NK-92 (cell line): Measurements from ENCODE around the gene PTPRA.
"Not testable (repeated sequence)": the region's sequence is repeated elsewhere in the genome, so short reads cannot be mapped to it uniquely, and the experiment has no call there.

ENCODE experiments used
- DNase-seq: peaks from one replicate; lab custom pipeline; 2025; ENCODE audit not compliant: unreplicated experiment; lab: John Stamatoyannopoulos, UW

PTPRA gene, protein sequence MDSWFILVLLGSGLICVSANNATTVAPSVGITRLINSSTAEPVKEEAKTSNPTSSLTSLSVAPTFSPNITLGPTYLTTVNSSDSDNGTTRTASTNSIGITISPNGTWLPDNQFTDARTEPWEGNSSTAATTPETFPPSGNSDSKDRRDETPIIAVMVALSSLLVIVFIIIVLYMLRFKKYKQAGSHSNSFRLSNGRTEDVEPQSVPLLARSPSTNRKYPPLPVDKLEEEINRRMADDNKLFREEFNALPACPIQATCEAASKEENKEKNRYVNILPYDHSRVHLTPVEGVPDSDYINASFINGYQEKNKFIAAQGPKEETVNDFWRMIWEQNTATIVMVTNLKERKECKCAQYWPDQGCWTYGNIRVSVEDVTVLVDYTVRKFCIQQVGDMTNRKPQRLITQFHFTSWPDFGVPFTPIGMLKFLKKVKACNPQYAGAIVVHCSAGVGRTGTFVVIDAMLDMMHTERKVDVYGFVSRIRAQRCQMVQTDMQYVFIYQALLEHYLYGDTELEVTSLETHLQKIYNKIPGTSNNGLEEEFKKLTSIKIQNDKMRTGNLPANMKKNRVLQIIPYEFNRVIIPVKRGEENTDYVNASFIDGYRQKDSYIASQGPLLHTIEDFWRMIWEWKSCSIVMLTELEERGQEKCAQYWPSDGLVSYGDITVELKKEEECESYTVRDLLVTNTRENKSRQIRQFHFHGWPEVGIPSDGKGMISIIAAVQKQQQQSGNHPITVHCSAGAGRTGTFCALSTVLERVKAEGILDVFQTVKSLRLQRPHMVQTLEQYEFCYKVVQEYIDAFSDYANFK

DNA sequence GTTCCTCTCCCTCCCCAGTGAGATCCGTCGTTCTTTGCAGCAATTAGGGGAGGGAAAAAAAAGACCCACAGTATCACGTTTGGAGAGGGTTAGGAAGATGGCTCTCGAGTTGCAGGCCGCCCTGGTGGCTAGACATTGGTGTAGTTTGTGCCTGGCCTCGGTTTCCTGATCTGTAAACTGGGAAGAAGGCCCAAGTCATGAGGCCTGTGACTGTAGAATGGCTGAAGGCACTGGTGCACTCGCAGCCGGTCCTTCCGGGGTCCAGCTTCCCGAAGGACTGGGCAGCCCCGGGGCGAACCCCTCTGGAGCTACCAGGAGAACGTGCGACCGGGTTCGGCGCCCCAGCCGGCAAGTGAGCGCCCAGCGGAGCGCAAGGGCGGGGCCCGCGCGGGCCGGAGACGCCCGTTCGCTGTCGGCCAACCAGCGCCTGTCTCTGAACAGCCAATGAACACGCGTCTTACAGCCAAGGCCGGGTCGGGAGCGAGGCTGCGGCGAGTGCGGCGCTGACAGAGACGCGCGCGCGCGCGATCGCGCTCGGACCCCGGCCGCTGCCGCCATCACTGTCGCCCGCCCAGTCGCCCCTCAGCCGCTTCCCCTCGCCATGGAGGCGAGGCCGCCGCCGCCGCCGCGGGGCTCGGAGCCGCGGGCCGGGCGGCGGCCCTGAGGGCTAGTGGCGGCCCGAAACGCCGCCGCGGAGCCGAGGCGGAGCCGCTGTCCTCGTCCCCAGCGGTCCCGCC, at the start of gene PTPRA:
Gene PTPRA, plus strand, starts transcription at position 472 of the 737 bp plus-strand sequence. CDS start 90,797 bp downstream, outside the sequence.
- DNase-seq: no peak

DNA sequence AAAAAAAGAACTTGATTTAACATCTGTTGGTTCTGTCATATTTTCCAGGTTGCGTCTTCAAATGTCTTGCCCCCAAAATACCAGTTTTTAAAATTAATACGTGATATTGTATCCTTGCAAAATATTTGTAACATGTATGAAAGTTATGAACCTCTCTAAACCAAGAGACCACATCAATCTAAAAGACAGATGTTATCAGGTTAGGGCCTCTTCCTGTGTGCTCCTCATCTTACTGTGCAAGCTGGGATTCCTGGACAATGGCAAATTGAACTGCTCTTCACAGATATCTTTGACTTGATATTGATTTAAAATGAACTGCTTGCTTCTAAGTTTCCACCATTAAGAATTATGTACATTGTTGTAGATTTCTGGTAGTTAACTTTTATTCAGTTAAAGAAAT, 47.5 kb upstream of the PTPRA start:
- no peak for DNase-seq

- no peak for DNase-seq
These were observed 46.6 kb upstream of the PTPRA start for GRCh38 chr20:2826655-2827054.

GRCh38 chr20:2829376-2829775, 43.9 kb upstream of the PTPRA start:
- DNase-seq: no peak

GRCh38 chr20:2831206-2831605, 42.1 kb upstream of the PTPRA start:
- DNase-seq: not testable (repeated sequence)

GRCh38 chr20:2833761-2834160, 39.5 kb upstream of the PTPRA start:
- no peak for DNase-seq

DNA sequence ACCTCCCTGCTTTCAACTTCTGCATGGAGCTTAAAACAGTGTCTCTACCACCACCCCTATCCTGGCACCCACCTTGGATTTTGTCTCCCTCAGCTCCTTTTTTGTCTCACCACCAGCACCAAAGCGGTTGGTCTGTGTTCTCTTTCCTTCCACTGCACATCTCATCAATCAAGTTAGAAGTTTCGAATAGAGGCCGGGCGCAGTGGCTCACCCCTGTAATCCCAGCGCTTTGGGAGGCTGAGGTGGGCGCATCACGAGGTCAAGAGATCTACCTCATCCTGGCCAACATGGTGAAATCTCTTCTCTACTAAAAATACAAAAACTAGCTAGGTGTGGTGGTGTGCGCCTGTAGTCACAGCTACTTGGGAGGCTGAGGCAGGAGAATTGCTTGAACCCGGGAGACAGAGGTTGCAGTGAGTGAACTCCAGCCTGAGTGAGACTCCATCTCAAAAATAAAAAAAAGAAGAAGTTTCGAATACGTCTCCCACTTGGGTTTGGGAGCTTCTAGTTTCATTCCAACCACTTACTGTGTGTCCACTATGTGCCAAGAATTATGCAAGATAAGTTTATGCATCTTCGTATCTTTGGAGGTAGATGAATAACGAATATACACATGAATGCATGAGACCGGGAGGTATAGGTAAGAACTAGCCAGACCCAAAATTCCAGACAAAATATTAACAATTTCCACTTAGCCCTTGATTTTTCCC, 38.7 kb upstream of the PTPRA start:
- DNase-seq: no peak

GRCh38 chr20:2835331-2835796, 37.9 kb upstream of the PTPRA start:
- no peak for DNase-seq

DNA sequence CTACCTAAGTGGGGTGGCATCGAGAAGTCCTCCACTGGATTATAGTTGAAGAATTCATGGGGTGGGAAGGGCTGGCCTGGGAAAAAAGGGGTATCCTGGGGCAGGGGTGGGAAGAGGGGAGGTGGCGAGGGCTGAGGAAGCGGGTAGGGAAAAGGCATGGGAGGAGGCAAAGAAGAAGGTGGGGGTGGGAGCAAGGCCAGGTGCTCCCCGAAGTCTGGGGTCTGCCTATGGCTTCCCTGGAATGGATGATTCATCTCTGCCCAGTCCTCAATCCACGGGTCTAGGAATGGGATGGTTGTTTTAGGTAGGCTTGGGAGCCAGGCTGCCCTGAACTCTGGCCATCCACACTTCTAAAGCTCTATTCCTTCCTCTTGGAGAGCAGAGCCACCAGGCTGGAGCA, 37.2 kb upstream of the PTPRA start:
- DNase-seq: no peak

GRCh38 chr20:2837221-2837960, 35.9 kb upstream of the PTPRA start:
- no peak for DNase-seq

DNA sequence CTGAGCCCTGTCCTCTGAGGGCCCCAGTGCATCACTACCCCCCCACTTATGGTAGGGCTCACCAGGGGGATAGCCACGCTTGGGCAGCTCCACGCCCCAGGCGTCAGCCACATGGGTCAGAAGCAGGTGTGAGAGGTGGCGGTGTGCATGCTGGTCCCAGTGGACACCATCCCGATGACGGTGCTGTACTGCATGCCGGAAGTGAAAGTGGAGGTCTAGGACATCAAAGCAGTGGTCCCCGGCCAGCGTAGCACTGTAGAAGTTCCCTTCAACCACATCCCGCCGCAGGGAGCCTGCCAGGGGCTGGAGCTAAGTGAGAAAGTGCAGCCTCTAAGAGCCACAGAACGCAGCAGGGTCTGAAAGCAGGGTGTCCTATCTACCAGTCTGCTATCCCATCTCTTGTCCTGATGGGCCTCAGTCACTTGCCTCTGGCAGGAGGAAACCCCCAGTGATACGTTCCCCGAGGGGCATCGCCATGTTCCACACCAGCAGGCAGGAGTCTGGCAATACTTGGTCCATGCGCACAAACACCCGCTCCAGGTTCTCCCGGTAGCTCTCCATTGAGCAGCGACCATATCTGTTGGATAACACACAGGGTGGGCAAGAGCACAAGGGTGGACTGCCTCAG, 35.0 kb upstream of the PTPRA start:
- no peak for DNase-seq

DNA sequence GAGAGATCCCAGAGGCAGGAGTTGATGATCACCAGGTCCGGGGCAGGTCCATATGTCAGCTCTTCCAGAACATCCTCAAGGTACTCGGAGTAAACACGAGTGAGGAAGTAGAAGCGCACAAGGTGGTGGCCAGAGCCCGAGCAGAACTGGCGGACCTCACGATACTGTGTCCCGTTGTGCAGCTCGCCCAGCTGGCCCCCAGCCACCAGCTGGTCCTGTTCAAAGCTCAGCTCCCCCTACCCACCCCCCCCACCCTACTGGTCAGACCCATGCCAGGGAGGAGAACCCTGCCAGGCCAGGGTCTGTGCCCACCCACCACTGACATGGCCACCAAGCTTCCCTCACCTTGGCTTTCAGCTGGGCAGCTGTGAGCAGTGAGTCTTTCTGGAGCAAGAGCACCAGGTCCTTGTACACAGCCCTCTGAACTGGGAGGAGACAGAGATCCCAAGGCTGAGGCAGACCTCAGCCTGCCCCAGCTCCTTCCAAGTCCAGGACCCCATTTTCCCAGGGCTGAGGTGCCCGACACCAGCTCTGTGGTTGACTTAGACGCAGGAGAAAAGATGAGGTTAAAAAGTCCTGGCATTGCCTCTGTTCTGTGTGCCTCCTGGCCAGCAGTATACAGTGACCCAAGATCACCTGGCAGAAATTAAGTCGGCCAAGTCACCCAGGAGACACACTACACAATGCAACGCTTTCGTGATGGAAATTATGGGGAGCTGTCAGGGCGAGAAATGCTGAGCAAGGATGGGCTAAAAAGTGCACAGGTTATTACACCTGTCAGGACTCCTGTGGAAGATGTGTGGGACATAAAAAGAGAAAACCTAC, 34.2 kb upstream of the PTPRA start:
- DNase-seq: no peak

DNA sequence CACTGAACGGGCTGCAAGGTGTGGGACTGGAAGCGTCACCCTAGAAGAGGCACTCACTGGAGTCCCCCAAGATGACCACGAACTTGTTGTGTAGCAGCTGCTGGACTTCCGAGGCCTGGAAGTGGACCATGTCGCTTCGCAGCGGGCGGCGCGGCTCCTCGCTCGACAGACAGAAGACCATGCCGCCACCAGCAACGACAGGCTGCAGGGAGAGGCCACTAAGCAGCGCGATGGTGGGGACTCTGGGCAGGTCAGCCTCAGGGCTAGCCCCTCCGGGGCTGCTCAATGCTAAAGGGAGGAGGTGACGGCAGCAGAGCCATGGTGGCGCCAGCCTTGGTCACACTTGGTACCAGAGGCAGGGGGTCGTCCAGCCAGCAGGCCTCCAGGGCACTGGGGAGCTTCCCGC, 33.5 kb upstream of the PTPRA start:
- DNase-seq: no peak

- DNase-seq: peak; percentile 31
These were observed 32.9 kb upstream of the PTPRA start, which contains the start of the genes PCED1A and VPS16 for GRCh38 chr20:2840138-2840966. Gene PCED1A, minus strand, starts transcription at chr20:2840655. Its CDS starts 743 bp downstream, at chr20:2839912. Gene VPS16, plus strand, starts transcription at chr20:2840745. Its CDS starts 30 bp downstream, at chr20:2840775.

- no peak for DNase-seq
These were observed 32.2 kb upstream of the PTPRA start for GRCh38 chr20:2840967-2841531.

- no peak for DNase-seq
These were observed 27.7 kb upstream of the PTPRA start for GRCh38 chr20:2845607-2846006.

DNA sequence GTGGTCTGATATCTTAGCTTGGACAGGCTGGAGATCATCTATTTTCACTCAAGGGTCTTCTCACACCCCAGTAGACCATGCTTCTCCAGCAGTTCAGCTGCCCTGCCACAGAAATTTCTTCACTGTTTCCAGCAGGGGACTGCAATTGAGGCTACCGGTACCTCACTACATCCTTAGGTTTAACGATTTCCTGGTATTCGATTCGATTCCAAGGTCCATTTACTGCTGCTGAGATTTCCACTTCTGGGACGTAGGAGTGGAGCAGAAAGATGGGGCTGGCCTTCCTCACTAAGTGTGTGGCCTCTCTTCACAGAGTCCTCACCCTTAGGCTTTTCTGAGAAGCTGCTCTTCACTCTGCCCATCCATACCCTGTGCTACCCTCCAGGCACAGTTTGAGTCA, 26.6 kb upstream of the PTPRA start:
- DNase-seq: no peak
